GM19438 (cell line): ENCODE data around the gene C1orf198.

Experiments
- ATAC-seq: cut with Tn5 transposase; IDR thresholded peaks from one replicate; pipeline ENCODE4 v1.9.1; 2021; ENCODE audit warnings: low read depth; ENCODE audit not compliant: unreplicated experiment

Gene C1orf198

GRCh38 chr1:230814949-230815692 is 53.2 kb downstream of the C1orf198 start:
- ATAC-seq = no peak

- ATAC-seq = no peak
These were observed 55.8 kb downstream of the C1orf198 start for GRCh38 chr1:230812568-230812967.

- ATAC-seq = no peak
These were observed 58.9 kb downstream of the C1orf198 start for GRCh38 chr1:230809256-230809990.

- ATAC-seq = no peak
These were observed 59.9 kb downstream of the C1orf198 start for GRCh38 chr1:230808281-230808872.

- no peak for ATAC-seq
These were observed 60.6 kb downstream of the C1orf198 start for GRCh38 chr1:230807561-230808280.

GRCh38 chr1:230807029-230807428 is 61.3 kb downstream of the C1orf198 start:
- no peak for ATAC-seq

GRCh38 chr1:230806552-230806951 is 61.8 kb downstream of the C1orf198 start:
- no peak for ATAC-seq

GRCh38 chr1:230804396-230804795 is 63.9 kb downstream of the C1orf198 start:
- ATAC-seq = no peak

GRCh38 chr1:230800891-230801840 is 67.2 kb downstream of the C1orf198 start:
- ATAC-seq = no peak

GRCh38 chr1:230798491-230798890 is 69.8 kb downstream of the C1orf198 start:
- ATAC-seq = no peak

- ATAC-seq = no peak
These were observed 70.4 kb downstream of the C1orf198 start for GRCh38 chr1:230797942-230798365.

GRCh38 chr1:230797376-230797920 is 70.9 kb downstream of the C1orf198 start:
- ATAC-seq = no peak

- ATAC-seq = no peak
These were observed 71.7 kb downstream of the C1orf198 start for GRCh38 chr1:230796626-230797025.

GRCh38 chr1:230794871-230795605 is 73.3 kb downstream of the C1orf198 start:
- no peak for ATAC-seq

- ATAC-seq = no peak
These were observed 73.9 kb downstream of the C1orf198 start for GRCh38 chr1:230794431-230794830.

GRCh38 chr1:230793463-230793745 is 74.9 kb downstream of the C1orf198 start:
- no peak for ATAC-seq

GRCh38 chr1:230792691-230793462 is 75.4 kb downstream of the C1orf198 start:
- ATAC-seq = no peak

- ATAC-seq = no peak
These were observed 76.2 kb downstream of the C1orf198 start for GRCh38 chr1:230791986-230792564.
